NCI-H2171 (cell line): ENCODE results near the gene BRINP1.

Source experiments
- DNase-seq: peaks from one replicate; lab custom pipeline; 2025; lab: John Stamatoyannopoulos, UW

BRINP1 gene

DNA sequence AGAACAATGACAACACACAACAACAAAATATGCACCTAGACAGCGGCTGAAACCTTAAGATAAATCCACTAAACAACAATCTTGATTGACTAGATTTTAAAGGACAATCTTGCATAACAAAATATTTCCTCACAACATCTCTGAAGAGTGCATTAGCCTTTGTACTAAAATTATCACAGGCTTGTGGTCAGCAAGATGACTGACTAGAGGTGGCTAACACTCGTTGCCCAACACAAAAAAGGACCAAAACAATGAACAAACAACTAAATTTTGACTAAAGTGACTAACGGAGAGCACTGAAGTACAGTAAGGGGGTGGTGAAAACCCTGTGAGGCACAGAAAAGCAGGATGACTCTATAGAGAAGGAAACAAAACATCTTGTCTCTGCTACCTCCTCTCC lies 183.9 kb downstream of the BRINP1 start:
- DNase-seq = no peak

DNA sequence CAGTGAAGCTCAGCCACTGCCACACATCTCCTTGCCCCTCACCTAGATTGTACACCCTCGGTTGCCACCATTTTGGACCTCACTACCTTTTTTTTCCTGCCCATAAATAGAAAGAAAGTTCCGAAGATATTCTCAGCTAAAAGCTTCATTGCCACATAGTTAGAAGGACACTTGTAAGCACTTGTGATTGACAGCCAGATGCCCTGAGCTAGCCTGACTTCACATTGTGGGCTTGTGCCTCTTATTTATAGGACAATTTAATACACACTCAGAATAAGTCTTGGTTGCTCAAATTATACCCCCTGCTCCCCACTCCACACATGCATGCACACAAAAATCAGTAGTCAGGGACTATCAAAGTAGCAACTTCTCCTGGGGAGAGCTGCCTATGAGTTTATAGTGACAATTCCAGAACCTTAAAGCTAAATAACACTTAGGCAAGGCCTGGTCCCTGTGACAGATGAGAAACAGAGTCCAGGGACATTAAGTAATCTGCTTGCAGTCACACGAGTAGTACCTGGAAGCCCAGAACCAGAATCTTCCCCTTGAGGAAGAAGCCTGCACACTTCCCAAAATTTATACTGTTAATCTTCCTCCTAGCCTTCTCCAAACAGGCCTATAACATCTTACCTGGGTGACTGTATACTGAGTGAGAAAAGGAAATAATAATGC lies 184.8 kb downstream of the BRINP1 start:
- DNase-seq = no peak

DNA sequence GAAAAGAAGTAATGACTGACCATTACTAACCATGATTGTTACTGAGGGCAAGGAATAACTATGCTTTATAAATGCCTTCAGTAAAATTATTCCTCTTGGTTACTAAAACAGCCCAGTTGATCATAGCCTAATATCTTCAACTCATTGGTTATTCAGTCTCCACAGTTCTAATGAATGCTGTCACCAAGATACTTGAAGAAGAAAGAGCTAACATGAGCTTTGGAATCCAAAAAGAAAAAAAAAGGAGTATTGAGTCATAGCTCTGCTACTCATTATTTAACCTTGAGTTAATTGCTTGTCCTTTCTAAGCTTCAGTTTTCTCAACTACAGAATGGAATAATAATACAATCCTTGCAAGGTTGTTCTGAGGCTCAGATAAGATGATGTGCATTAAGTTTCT lies 187.7 kb downstream of the BRINP1 start:
- no peak for DNase-seq

DNA sequence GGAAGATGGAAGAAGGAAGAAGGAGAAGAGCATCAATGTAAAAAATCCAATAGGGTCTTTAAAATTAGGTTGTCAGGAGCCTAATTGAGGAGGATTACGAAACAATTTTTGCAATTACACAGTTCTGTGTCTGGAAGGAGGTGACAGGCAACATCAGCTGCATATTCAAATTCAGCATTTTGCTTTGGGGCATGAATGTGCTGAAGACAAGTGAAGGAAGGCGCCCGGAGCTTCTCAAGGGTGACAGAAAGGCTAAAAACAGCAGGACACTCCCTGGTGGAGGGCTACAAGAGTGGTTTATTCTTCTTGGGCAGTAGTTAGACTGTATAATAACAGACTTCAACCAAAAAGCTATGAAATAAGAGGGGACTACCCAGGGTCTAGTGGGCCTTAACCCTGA lies 188.3 kb downstream of the BRINP1 start:
- DNase-seq = no peak

DNA sequence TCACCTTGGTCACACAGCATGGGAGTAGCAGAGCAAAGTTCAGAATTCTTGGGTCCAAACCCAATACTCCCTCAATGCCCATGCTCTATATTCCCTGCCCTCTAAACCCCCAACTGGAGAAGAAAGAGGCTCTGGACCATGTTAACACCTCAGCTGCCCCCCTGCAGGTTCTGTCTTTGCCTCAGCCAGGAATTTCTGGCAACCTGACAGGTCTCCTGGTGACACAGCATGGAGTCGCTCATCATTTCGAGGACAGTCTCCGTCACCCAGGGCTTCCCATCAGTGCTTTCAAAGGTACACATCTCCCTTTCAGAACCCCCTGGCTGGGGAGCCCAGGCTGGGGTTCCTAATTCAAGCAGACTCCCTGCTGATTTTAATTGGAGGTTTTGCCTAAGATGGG lies 189.5 kb downstream of the BRINP1 start:
- no peak for DNase-seq

DNA sequence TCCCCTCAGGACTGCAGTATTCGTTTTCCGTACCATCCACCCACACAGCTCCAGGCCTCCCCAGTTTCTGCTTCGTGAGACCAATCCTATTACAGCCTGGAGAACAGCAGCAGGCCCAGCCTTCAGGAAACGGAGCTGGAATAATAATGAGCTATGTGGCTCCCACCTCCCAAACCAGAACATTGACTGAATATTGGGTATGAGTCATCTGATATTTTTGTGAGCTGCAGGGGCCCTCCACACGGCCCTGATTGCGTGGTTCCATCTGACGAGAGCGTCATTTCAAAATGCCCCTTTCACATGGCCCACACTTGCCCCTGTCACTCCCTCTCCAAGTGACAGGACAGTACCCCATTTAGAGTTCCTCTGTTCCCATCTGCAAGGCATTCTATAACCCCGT lies 192.0 kb downstream of the BRINP1 start:
- no peak for DNase-seq

DNA sequence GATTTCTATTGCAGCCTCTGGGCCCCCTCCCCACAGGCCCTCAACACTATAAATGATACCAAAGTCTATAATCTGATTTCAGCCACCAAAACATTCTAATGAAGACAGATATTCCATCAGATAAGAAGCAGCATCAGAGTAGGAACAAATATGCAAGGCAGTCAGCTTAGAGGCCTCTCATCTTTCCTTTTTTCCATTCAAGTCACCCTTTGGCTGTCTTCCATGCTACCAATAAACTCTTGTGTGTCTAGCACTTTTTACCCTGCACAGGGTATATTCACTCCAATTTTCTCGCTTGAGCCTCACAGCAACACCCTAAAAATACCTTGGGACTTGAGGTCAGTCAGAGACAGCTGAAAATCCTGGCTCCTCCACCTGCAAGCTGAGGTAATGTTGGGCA lies 193.7 kb downstream of the BRINP1 start:
- no peak for DNase-seq

DNA sequence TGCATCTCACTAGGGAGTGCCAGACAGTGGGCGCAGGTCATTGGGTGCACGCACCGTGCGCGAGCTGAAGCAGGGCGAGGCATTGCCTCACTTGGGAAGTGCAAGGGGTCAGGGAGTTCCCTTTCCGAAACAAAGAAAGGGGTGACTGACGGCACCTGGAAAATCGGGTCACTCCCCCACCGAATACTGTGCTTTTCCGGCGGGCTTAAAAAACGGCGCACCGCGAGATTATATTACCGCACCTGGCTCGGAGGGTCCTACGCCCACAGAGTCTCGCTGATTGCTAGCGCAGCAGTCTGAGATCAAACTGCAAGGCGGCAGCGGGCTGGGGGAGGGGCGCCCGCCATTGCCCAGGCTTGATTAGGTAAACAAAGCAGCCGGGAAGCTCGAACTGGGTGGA lies 200.0 kb downstream of the BRINP1 start:
- peak; percentile 69 for DNase-seq

DNA sequence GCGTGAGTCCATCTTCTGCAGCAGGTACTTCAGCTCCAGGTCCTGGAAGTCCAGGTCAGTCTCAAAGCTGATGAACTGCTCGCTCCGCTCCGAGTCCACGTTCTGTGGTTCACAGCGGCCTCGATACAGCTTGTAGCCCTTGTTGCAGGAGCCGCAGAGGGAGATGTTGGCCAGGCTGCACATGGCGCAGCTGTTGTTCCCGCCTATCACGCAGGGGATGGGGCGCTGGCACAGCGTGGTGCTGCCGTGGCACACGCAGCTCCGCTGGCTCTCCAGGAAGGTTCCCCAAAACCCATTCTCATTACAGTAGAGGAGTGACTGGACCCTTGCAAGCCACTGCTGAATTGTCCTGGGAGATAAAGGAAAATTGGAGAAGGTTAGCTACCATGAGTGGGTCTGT lies 201.4 kb downstream of the BRINP1 start:
- DNase-seq = no peak

DNA sequence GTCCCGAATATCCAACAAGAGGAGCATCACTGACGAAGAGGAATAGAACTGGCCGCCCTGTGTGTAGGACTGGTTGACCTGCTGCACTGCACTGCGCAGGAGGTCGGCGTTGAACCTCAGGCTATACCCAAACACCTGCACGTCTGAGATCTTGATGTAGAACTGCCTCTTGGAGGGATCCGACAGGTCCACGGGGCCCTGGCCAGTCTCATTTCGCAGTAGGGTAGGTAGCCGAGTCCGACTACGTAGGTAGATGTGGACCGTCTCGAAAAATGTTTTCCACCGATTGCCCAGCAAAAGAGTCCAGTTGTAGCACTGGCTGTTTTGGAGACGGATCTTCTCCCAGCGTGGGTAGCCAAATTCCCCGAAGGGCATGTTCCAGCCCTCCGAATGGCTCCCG lies 202.0 kb downstream of the BRINP1 start:
- DNase-seq = no peak

DNA sequence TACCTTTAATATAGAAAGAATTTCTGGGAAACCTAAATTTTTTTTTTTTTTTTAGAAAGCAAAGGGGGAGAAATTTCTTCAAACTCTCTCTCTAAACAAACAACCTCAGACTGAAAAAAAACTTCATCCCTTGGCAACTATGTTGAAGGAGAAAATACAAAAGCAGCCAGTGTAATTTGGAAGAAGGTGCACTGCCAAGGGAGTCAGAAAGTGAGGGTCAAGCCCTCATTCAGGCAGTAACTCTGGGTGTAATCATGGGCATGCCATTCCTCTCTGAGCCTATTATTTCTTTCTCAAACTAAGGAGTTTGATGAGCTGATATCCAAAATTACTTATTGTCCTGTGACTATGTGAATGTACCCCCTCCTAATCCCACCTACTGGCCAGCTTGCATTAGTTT lies 203.1 kb downstream of the BRINP1 start:
- no peak for DNase-seq

DNA sequence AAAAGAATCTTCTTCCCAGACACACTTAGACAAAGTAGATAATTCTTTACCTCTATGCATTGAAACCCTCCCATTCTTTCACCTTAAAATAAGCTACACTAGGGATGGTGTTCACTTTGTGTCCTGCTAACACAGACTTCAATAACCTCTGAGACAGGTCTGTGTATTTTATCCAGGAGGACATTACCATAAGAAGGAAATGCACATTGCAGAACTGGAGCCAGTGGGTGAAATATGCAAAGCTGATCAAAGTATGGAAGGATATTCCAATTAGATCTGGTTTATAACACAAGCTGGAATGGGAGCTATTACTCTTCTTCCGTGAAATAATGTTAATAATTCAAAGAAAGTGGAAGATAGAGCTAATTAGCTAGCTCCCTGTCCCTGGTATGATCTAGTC lies 204.1 kb downstream of the BRINP1 start:
- DNase-seq = no peak

DNA sequence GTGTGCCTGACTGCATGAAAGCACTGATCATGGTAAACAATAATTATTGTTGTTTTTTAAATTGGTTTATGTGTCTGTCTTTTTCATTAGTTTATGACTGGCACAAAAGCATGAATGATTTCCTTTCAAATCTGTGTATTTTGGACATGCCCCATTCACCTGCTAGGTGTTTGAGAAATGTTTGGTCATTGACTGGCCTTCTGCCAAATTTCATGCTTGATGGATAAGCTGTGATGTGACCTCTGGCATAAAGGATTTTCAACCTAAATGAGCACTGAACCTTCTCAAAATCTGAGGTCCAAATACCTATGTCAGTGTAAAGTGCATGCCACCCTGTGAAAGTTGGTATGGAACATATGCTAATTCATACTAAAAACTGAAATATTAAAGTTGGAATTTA lies 204.5 kb downstream of the BRINP1 start:
- no peak for DNase-seq

DNA sequence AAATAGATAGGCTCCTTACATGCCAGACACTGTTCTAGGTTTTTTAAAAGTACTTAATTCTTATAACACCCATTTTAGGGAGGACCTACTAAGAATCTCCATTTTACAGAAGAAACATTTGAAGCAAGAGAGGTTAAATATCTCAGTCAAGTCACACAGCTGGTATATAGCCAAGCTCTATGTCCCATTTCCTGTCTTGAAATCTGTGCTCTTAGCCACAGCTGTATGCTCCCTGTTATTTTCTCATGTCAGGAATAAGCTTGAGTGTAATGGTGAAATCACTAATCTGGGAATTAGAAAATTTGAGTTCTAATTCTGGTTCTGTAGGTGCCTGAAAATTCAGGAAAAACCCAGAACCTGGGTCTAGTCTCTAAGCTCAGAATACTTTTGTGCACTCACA lies 208.7 kb downstream of the BRINP1 start:
- DNase-seq = no peak

DNA sequence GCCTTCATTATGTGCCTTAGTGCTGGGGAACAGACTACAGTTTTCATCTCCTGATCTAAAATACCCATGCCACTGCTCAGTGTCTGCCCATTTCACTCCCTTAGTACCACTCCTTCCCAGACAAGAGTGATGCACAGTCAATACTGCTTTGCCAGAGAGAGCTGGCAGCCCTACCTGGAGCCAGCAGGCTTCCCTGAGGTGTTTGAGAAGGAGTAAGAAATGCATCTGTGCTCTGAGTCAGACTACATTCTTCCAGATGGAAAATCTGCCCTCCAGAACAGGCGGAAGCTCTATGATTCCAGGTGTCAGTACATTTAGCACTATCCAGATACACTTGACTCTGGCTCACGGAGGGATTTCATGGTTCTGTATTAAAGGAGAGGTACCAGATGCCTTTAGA lies 209.8 kb downstream of the BRINP1 start:
- DNase-seq = no peak

DNA sequence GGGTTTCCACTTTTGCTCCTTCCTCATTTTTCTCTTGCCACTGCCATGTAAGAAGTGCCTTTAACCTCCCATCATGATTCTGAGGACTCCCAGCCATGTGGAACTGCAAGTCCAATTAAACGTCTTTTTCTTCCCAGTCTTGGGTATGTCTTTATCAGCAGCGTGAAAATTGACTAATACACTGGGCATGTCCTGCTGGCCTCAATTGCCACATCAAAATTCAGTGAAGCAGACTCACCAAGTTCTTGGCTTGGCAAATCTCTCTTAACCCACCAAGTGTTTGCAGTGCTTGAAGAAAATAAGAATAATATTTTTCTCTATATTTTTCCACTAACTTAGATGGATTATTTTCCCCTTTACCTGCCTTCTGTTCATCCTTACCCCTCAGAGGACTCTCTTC lies 212.0 kb downstream of the BRINP1 start:
- DNase-seq = no peak

DNA sequence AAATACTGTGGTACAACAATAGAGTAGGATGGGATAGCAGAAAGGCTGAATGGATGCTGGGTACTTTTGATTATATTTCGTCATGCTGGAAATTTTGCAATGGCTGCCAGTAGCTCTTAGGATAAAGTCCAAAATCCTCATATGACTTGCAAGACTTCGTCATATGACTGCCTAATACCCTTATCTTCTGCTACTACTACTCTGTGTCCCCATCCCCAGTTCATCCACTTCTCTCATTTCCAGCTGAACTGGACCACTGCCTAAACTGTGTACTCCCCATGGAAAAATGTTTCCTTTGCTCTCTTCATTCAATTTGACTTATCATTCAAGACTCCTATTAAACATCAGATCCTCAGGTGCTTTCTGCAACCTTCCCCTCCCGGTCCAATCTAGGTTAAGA lies 212.9 kb downstream of the BRINP1 start:
- DNase-seq = no peak

DNA sequence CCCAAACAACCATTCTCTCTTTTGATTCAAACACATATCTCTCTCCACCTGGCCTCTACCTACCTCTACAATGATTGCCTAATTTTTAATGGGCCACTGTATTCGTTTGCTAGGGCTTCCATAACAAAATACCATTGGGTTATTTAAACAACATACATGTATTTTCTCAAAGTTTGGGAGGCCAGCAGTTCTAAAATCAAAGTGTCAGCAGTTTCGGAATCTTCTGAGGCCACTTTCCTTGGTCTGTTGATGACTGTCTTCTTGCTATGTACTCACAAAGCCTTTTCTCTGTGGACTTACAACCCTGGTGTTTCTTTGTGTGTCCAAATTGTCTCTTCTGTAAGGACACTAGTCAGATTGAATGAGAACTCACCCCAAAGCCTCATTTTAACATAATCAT lies 214.7 kb downstream of the BRINP1 start:
- no peak for DNase-seq

DNA sequence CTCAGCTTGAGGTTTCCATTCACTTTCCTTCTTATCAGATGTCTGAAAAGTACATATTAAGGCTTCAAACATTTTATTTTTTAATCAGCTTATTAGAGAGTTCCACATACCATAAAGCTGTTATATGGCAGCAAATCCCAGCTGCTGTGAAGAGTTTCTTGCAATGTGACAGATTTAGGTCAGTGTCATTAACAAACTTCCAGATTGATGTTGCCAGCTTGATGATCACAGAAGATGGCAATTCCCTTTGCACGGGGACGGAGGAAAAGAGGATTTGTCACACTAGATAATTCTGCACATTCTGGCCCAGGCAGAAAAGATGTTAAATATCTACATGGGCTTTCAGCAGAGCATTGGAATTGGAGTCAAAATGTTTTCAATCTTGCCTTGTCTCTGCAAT lies 215.8 kb downstream of the BRINP1 start:
- no peak for DNase-seq

DNA sequence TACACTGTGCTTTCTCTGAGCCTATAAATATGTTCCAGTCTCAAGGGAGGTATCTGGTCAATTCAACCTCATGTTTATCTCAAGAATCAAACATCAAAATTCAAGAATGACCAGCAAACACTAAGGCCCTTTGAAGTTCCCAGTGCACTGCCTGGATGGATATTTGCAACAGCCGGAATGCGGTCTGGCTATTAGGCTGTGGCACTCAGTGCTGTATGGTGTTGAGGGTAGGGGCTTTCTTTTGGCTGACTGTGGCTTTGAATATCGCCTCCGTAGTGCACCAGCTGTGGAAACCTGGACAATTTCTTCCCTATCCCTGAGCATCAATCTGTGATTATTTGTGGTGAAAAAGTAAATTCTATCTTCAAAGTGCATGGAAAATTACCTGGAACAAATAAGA lies 220.4 kb downstream of the BRINP1 start:
- DNase-seq = no peak

DNA sequence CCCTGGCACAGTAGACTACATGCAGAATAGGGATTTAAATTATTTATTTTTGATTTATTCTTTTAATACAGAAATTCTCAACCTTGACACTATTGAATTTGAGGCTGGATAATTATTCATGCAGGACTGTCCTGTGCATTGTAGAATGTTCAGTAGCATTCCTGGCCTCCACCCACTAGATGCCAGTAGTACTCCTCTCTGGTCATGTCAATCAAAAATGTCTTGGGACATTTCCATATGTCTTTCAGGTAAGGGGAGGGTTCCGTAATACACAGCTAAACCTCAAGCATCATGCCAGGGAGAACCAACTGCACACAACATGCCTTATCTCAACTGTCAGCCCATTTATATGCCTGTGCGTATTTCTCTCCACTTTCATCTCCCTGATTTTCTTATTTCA lies 231.8 kb downstream of the BRINP1 start:
- DNase-seq = no peak

DNA sequence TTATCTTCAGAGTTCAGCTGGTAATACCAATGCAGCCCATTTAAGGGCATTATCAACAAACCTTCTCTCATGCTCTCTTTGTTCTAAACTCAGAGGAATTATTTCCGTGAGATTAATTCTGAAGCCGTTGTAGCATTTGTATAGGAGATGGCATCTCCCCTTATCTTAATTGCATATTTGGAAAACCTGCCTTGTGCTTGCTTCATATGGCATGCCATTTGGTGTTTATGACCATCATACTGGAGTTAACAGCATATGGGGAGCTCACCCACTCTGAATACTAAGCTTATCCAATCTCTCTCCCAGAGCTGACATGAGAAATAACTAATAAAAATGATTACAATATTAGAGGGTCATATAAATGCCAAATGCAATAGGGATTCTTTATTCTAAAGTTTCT lies 243.2 kb downstream of the BRINP1 start:
- peak; percentile 89 for DNase-seq

DNA sequence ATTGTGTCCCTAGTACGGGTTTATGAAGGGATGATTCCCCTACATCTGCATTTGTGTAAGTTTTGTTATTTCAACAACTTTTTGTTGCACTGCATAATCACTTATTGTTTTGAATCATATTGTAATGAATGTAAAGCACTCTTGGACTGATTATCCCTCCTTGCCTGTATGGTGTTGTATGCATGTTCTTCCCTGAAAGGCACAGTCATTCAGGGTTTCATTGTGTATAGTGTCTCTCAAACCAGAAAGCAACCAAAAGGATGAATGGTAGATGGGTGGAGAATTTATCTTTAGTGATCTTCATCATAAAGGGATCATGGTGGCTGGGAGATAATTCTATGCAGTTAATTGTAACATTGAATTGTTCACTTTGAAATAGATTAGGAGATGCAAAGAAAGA lies 247.3 kb downstream of the BRINP1 start:
- DNase-seq = no peak

DNA sequence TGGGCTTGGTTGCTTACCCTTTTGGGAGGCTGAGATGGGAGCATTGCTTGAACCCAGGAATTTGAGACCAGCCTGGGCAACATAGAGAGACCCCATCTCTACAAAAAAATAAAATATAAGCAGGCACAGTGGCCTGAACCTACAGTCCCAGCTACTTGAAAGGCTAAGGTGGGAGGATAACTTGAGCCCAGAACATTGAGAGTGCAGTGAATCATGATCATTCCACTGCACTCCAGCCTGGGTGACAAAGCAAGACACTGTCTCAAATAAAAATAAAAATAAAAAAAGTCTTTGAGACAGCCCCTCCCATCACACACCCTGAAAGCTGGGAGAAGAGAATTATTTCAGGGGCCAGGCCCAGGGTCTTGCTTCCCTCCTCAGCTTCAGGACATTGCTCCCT lies 251.8 kb downstream of the BRINP1 start:
- DNase-seq = no peak
